GM21737 (cell line): ENCODE data around the gene ACTL10.
A peak's percentile ranks its signal among the peaks of the same experiment; 100 is the strongest.

ENCODE experiments used
- ATAC-seq: cut with Tn5 transposase; IDR thresholded peaks from one replicate; pipeline ENCODE4 v1.9.1; 2021; ENCODE audit warnings: mild to moderate bottlenecking, moderate library complexity; ENCODE audit not compliant: unreplicated experiment

The ACTL10 gene

DNA sequence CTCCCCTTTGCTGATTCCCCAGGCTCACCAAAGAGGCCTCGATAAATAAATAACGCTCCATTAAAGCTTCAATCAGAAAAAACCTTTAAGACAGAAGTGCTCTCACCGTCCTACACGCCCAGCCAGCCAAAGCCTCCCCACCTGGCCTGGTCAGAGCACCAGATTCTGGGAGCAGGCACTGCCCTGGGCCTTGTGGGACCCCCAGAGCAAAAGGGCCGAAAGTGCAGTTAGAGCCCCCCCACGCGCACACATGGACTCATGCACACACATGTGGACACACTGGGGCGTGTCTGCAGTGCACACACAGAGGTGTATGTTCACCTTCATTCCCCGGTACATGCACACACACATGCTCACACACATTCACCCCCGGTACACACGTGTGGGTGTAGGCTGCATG is 9.4 kb downstream of the ACTL10 start:
- no peak for ATAC-seq

DNA sequence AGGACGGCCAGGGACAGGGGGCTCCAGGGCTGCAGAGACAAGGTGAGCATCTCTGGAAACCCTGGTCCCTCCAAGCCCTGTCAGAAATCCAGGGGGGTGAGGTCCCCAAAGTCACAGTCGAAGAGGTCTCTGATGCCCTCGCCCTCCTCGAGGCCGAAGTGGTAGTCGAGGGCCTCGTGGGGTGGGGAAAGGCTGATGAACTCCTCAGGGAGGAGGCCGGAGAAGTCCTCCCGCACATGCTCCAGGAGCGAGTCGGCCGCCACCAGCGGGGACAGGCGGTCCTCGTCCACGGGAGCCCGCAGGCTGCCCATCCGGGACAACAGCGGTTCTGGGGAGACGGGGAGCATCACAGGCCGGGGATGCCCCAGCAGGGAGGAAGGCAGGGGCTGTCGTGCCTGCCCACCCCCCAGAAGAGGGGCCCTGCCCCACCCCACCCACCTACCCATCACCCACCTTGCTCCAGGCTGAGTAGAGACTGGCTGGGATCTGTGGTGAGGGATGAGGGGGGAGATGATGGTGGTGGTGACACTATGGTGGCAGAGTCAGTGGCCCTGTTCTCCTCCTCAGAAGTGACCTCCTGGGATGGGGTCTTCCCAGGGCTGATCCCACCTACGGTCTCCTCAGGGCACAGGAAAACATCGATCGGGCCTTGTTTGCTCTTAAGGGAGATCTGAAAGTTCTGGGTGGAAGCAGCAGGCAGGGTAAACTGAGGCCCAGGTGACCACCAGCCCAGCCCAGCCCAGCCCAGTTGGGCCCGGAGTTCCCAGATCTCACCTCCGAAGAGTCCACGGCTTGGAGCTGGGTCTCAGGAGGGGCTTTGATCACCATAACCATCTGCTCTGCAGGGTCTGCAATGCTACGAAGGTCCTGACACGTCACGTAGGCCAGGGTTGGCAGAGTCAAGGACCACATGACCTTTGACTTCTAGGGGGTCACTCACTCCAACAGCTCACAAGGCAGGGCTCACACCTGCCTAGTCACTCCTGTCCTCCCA is 10.2 kb downstream of the ACTL10 start:
- ATAC-seq: no peak

GRCh38 chr20:33677991-33678702 is 11.4 kb downstream of the ACTL10 start:
- no peak for ATAC-seq

- ATAC-seq: no peak
Observed at GRCh38 chr20:33679758-33680485, 13.2 kb downstream of the ACTL10 start.

DNA sequence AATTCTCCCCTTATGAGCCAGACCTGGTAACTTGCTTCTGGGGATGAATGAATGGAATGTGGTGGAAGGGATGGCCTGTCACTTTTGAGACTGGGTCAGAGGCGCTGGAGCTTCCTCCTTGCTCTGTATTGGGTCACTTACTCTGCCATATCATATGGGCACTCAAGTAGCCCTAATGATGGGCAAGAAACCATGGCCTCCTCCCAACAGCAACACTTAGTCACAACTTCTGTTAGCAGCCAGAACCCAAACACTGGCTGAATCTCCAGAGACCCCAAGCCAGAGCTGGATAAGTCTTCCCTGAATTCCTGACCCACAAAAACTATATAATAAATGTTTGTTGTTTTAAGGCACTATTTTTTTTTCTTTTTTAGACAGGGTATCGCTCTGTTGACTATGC is 13.9 kb downstream of the ACTL10 start:
- ATAC-seq: no peak

- ATAC-seq: no peak
Observed at GRCh38 chr20:33681288-33681687, 14.5 kb downstream of the ACTL10 start.

- ATAC-seq: no peak
Observed at GRCh38 chr20:33681728-33682353, 15.1 kb downstream of the ACTL10 start.

DNA sequence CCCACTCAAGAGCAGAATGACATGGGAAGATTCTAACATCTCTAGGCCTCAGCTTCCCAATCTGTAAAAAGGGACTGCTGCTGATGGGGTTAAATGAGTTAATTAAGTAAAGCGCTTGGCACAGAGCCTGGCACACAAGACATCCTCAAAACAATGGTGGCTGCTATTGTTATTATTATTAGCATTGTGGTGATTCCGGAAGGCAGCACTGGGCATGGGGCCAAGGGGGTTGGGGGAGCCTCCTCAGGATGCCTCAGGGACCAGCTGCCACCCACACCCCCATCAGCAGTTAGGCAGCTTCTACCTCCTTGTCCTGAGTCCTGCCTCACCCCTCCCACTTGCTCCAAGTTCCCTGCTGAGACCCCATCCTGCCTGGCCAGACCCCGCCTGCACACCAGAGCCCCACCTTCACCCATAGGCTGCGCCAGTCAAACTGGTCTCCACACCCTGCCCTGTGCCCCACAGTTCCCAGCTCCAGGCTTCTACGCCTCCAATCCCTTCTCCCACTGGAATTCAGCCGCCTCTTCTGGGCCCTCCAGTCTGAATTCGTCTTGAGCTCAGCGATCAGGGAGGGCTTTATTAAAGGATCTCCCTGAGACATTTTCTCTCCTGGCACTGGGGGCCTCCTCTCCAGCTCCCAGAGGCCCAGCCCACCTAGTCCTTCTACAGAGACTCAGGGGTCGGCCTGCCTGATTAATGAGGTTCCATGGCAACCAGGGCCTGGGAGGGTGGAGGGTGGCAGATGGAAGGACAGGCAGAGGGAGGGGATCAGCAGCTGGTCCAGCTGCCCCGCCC is 18.0 kb downstream of the ACTL10 start:
- ATAC-seq: no peak

- peak; percentile 37 for ATAC-seq
Observed at GRCh38 chr20:33685328-33686099, 18.8 kb downstream of the ACTL10 start.

GRCh38 chr20:33686100-33686983 is 19.6 kb downstream of the ACTL10 start, which contains the start of gene E2F1:
Gene E2F1, minus strand, starts transcription at chr20:33686385. Its CDS starts 121 bp downstream, at chr20:33686264.
- peak; percentile 81 for ATAC-seq

DNA sequence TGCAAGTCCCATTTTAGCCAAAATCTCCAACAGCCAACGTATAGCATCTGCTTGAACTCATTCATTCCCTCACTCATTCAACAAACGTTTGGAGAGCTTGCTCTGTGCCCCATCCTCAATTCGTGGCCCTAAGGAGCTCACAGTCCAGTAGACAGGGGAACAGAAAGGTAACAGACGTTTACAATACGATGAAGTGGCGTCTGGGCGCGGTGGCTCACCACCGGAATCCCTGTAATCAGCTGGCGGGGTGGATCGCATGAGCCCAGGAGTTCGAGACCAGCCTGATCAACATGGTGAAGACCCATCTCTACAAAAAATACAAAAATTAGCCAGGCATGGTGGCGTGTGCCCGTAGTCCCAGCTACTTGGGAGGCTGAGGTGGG is 20.2 kb downstream of the ACTL10 start:
- no peak for ATAC-seq

DNA sequence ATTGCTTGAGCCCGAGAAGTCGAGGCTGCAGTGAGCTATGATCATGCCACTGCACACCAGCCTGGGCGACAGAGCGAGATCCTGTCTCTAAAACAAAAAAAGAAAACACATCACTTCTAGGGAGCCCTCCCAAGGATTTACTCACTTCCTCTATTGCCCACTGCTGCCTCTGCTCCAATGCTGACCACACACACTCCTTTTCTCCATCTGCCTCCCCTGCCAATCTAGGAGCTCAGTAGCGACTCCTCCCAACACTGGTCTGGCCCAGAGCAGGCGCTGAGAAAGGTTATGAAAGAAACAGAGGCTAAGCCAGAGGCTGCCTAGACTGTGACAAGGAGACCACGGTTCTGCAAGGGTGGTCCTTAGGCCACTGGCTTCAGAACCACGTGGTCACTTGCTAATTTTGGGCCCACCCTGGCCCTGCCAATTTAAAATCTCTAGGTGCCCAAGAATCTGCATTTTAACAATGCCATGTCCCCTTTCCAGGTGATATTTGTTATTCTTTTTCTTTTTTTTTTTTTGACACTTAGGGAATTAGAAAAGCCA is 20.7 kb downstream of the ACTL10 start:
- no peak for ATAC-seq

DNA sequence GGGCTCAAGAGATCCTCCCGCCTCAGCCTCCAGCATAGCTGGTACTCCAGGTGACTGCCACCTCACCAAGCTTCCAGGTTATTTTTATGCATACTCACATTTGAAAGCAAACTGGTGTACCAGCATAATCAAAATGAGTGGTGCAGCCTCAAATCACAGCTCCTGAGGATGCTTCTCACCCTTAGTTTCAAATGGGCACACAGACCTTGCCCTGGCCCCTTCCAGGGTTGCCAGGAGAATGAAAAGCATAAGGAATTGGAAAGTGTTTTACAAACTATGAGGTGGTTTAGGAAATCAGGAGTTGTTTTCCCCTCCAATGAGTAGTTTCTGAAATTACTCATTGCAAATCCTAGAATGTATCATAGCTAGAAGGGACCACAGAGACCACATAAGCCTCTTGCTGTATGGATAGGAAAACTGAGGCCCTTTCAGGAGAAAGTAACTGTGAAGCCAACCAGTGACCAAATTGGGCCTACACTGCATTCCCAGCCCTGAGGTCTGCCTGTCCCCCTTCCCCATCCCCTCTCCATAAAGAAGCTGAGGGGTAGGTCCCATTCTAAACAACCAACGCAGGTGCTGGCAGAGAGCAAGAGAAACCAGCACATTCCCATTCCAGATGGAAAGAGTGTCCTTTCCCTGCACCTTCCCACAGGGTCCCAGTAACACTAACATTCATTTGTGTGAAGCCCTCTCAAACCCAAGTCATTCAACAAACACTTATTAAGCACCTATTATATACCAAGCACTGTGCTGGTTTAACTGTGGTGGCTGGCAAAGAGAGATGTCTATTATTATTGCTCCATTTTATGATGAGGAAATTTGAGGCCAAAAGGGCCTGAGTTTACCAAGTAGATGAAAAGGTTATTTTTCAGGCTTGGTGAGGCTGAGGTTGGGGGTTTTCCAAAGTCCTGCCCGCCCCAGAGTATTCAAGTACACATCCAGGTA is 21.5 kb downstream of the ACTL10 start:
- ATAC-seq: no peak

DNA sequence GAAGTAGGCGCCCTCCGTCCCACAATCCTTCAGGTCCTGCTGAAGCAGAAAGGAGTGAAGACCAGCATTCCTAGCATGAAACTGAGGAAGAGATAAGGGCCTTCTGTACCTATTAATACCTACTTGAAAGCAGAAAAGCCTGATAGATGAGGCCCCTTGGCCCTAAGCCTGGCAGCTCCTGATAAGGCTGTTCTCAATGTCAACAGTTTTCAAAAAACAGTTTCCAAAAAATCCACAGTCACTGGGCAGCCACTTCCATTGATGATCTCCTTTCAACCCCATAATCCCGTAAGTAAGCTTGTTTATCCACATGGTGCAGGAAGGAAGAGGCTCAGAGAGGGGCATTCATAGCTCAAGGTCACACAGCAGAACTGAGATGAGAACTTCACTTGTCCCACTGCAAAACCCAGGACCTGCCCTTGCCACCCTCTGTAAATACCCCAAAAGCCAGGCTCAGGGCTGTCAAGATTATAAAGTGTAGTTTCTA is 22.2 kb downstream of the ACTL10 start:
- ATAC-seq: no peak

GRCh38 chr20:33689493-33689892 is 22.8 kb downstream of the ACTL10 start:
- no peak for ATAC-seq

GRCh38 chr20:33689973-33690372 is 23.2 kb downstream of the ACTL10 start:
- ATAC-seq: no peak

DNA sequence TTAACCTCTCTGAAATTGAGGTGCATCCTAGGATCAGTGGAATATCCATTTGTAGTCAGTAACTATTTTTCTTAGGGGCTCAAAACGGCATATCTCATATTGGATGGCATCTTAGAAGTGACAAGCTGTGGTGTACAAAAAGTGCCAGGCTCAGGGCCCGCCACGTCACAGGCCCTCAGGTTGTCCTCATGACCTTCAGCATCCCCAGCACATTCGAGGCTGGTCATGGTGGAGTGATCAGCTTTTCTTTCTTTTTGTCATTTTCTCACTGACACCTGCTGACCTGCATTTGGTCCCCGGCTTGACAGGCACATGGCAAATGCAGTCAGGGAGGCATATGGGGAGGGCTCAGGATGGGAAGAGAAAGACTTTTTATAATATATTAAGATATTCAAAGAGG is 26.5 kb downstream of the ACTL10 start:
- no peak for ATAC-seq
